GM19455 (cell line): ENCODE data around the gene RAB4A.

Experiments
- ATAC-seq: cut with Tn5 transposase; IDR thresholded peaks from one replicate; pipeline ENCODE4 v1.9.1; 2021; ENCODE audit not compliant: unreplicated experiment

RAB4A gene

GRCh38 chr1:229243638-229244037, 27.3 kb upstream of the RAB4A start:
- ATAC-seq: no peak

GRCh38 chr1:229244091-229244490, 26.8 kb upstream of the RAB4A start:
- no peak for ATAC-seq

GRCh38 chr1:229247871-229248270, 23.0 kb upstream of the RAB4A start:
- no peak for ATAC-seq

GRCh38 chr1:229248821-229249817, 21.8 kb upstream of the RAB4A start:
- ATAC-seq: no peak

GRCh38 chr1:229249854-229250644, 20.9 kb upstream of the RAB4A start:
- ATAC-seq: no peak

- ATAC-seq: no peak
Measured at GRCh38 chr1:229251185-229251584, 19.7 kb upstream of the RAB4A start.

DNA sequence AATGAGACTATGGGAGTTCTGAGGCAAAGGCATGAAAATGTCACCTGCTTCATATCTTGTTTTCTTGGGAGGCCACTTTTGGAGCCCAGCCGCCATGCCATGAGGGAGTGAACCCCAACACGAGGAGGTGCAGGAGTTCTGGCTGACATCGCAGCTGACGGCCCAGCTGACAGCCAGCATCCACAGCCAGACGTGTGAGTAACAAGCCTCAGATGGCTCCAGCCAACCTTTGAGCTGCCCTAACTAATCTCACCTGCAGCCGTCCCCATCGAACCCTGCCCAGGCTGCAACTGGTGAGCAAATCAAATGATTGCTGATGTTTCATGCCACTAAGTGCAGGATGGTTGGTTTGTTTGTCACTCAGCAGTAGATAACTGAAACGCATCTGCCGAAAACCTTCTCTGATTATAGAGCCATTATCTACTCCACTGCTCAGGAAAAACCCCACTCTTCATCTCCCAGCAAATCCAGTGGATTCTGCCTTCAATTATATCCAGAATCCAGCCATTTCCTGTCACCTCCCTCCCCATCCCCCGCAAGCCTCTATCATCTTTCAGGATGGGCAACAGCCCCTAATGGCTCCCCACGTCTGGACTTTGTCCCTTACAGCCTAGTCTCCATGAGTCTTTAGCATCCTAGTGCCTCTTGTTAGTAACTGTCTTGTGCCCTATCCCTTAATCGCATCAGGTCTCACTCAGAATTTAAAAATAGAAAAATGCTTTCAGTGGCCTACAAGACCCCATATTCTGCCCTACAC, 18.5 kb upstream of the RAB4A start:
- ATAC-seq: no peak

DNA sequence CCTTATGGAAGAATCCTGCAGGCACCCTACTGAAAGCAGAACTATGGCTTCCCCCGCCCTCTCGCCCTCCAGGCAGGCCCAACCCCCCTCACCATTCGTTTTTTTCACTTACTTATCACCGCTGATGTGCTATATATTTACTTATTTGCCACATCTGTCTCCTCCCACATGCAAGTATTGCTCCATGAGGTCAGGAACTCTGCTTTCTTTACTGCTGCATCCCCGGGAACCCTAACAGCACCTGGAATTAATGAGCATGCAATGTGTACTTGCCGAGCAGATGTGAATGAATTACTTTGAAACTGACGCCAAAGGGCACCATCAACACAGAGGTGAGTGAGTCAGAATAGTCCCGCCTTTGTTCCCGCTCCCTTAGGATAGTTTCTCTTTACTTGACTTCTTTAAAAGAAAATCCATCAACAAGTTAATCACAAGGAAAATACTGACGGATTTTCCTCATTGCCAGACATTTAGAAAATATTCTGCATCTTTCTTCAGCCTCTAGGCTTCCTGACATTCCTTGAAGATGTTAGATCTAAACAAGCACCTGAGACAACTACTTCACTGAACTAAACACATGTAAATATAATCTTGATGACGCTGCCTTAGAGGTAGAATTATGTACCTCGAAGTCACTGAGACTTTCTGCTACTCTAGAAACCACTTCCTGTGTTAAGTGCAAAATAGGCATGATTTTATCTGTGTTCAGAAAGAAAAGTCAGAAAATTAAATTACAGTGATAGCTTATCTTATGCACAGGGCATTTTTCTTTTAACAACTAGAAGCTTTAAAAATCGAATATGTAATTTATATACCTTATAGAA, 17.5 kb upstream of the RAB4A start:
- no peak for ATAC-seq

DNA sequence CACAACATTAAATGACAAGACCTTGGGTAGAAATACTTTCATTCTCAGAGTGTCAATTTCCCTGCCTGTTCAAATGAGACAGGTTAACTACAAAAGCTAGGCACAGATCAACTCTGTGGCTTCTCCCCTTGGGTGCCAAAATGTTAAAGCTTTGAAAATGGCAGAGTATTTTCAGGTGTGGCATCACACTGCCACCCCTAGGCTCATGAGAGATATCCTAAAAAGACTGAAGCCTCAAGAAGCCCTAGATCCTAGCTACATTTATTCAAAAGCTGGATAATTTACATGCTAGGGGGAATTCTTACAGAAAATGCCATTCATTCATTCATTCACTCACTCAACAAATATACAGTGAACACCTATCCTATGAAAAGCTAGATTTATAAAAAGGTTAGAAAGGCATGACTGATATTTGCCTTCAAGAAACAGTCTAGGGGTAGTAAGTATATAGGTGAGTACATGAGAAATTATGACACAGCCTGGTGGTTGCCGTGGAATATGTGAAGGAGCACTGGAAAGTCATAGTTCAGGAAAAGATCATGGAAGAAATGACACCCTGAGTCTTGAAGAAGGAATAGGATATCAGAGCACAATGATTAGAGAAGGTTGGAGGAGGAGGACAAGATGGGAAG, 15.9 kb upstream of the RAB4A start:
- no peak for ATAC-seq

DNA sequence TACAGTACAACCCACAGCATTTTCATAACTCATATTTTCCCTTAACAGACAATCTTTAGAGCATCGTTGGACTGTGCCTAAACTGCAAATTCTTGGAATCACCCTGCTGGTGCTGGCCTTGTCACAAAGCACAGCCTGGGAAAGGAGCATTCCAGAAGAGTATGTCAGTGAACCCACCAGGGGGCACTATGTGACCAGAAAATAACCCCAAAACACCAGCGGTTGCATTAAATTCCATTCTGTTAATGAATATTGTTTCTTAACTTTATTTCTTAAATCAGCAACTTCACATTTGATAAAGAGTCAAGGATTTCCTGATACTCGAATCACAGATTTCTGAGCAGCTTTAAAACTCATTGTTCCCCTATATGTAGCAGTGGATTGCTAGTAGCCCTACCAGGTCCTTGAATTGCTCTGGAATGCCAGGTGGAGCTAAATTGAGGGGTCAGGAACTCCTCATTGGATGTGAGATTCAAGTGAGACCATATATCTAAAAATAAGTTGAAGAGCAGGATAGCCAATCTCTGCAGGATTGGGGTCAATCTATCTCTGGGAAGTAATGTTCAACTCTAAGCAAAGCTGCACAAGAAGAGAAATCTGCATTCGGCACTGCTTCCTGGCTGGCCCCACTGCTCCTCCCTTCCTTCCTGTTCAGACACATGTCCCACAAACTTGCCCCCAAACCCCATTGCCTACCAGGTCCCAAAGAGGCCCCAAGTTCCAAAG, 12.7 kb upstream of the RAB4A start:
- ATAC-seq: no peak

- ATAC-seq: no peak
Measured at GRCh38 chr1:229258757-229259060, 12.2 kb upstream of the RAB4A start.

GRCh38 chr1:229260297-229260696, 10.6 kb upstream of the RAB4A start:
- no peak for ATAC-seq

DNA sequence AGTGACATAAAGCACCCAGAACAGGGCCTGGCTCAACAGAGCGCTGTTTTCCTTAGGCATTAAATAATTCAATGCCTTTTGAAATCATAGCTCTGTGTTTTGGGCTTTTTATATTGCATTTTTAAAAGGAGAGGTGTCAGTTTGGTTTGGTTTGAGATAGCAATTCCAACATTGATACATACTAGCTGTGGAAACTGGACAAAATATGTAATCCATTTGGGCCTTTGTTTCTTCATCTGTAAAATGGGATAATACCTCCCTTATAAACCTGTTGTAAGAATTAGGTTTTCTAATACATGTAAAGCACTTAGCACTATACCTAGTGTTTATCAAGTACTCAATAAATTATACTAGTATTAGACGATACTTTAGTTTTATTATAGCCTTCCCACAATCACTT, 8.7 kb upstream of the RAB4A start:
- ATAC-seq: no peak

DNA sequence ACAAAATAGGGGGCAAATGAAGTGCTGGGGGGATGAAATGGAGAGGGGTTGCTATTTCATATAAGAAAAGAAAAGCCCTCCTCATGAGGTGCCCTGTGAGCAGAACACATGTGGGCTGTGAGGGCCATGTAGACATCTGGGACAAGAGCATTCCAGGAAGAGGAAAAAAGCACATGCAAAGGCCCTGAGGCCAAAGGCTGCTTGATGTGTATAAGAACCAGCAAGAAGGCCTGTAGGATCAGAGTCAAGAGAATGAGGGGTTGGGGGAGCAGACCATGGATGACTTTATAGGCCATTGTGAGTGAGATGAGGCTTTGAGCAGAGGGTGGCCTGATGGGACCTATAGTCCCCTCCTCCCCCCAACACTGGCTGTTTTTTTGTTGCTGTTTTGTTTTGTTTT, 7.7 kb upstream of the RAB4A start:
- ATAC-seq: no peak

DNA sequence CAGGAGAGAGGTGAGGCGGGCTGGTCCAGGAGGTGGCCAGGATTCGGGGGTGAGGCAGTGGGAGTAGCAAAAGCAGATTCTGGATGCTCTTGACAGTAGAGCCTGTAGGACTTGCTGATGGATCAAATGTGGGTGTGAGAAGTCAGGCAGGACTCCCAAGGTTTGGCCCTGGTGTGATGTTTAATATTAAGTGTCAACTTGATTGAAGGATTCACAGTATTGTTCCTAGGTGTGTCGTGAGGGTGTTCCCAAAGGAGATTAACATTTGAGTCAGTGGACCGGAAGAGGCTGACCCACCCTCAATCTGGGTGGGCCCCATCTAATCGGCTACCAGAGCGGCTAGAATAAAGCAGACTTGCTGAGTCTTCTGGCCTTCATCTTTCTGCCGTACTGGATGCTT, 6.8 kb upstream of the RAB4A start:
- no peak for ATAC-seq

DNA sequence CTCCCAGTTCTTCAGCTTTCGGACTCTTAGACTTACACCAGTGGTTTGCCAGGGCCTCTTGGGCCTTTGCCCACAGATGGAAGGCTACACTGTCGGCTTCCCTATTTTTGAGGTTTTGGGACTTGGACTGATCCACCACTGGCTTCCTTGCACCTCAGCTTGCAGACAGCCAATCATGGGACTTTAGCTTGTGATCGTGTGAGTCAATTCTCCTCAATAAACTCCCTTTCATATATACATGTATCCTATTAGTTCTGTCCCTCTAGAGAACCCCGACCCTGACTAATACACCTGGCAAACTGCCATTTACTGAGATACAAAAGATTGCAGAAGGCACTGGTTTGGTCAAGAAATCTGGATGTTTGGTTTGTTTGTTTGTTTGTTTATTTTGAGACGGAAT, 6.4 kb upstream of the RAB4A start:
- no peak for ATAC-seq

DNA sequence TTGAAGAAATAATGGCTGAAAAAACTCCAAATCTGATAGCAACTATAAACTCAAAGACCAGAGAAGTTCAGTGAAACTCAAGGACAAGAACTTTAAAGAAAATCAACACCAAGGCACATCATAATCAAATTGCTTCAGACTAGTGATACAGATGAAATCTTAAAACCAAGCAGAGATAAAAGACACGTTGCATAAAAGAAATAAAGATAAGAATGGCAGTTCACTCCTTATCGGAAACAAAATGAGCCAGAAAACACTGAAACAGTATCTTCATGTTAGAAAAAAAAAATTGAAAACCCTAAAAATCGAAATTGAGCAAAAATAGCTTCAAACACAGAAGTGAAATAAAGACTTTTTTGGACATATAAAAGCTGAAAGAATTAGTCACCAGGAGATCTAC, 4.6 kb upstream of the RAB4A start:
- no peak for ATAC-seq

GRCh38 chr1:229266832-229267500, 3.9 kb upstream of the RAB4A start:
- ATAC-seq: no peak

GRCh38 chr1:229268505-229268904, 2.4 kb upstream of the RAB4A start:
- ATAC-seq: no peak
